SK-N-SH treated with all-trans-retinoic acid at 6 μM for 48 hours (cell line): ENCODE results near the gene C17orf113.

ENCODE experiments used
- ARNTL ChIP-seq: fragments of 450-650 bp; formaldehyde crosslinking; IDR thresholded peaks from 2 replicates; pipeline ENCODE4 v1.5.0; 2020; ENCODE audit warnings: low read depth, mild to moderate bottlenecking, moderate library complexity, borderline replicate concordance
- CREB5 ChIP-seq: fragments of 250-450 bp; sonication (Bioruptor Pico); IDR thresholded peaks from 2 replicates; pipeline ENCODE4 v1.5.1; 2020; ENCODE audit warnings: low read depth, mild to moderate bottlenecking, moderate library complexity
- PATZ1 ChIP-seq: fragments of 250-450 bp; sonication (Bioruptor Pico); IDR thresholded peaks from 2 replicates; pipeline ENCODE4 v1.8.0; 2020; ENCODE audit warnings: mild to moderate bottlenecking, moderate library complexity, borderline replicate concordance
- POU6F1 ChIP-seq: fragments of 250-450 bp; sonication (Bioruptor Pico); IDR thresholded peaks from 2 replicates; pipeline ENCODE4 v1.8.0; 2021; ENCODE audit warnings: low read depth, mild to moderate bottlenecking, moderate library complexity, borderline replicate concordance
- PPARA ChIP-seq: fragments of 250-450 bp; sonication (Bioruptor Pico); IDR thresholded peaks from 2 replicates; pipeline ENCODE4 v1.5.0; 2020; ENCODE audit warnings: mild to moderate bottlenecking, borderline replicate concordance
- TCF4 ChIP-seq: fragments of 250-450 bp; sonication (Bioruptor Pico); IDR thresholded peaks from 2 replicates; pipeline ENCODE4 v1.8.0; 2021; ENCODE audit warnings: mild to moderate bottlenecking, moderate library complexity, borderline replicate concordance
- ZNF565 ChIP-seq: fragments of 450-650 bp; formaldehyde crosslinking; conservative IDR thresholded peaks from 2 replicates; pipeline ENCODE4 v1.5.0; 2020; ENCODE audit warnings: low read depth, mild to moderate bottlenecking, moderate library complexity

- TF ChIP-seq CREB5 (CRISPR knock-in tag), result no peak
- no peak for TF ChIP-seq TCF4 (CRISPR knock-in tag)
- TF ChIP-seq ZNF565 (CRISPR knock-in tag), result no peak
- TF ChIP-seq POU6F1, result no peak
- TF ChIP-seq PPARA (CRISPR knock-in tag), result no peak
- TF ChIP-seq PATZ1, result no peak
- no peak for TF ChIP-seq ARNTL (CRISPR knock-in tag)
Measured at GRCh38 chr17:42087042-42087701, 36.8 kb upstream of the C17orf113 start.
